Neural cell (in vitro differentiated cells): Measurements from ENCODE around the gene LRCH1. TPM values are rescaled to one million over a fixed set of nuclear protein-coding genes. Genes with fewer than 3 reads are reported as not detected.
"Not testable (repeated sequence)": the region's sequence is repeated elsewhere in the genome, so short reads cannot be mapped to it uniquely, and the experiment has no call there.

Experiments
- H2AFZ ChIP-seq: fragments of 200-600, 300-800 bp; sonication (generic), shearing (Covaris generic); 2 replicates; pipeline ENCODE4 v1.6.0; 2014; ENCODE audit warnings: low read depth, mild to moderate bottlenecking, antibody characterized with exemption, low read length, moderate library complexity
- H3F3A ChIP-seq: fragments of 200-600 bp; shearing (Covaris generic); 2 replicates; pipeline ENCODE4 v1.6.1; 2016; ENCODE audit warnings: mild to moderate bottlenecking, moderate library complexity, mixed read lengths, antibody characterized with exemption, low read length; ENCODE audit not compliant: insufficient read depth, poor library complexity, severe bottlenecking
- H3K27ac ChIP-seq: fragments of 200-600, 300-800 bp; sonication (generic), shearing (Covaris generic); 2 replicates; pipeline ENCODE4 v1.5.1; 2014; ENCODE audit warnings: mild to moderate bottlenecking, low read length, moderate library complexity
- H3K27me3 ChIP-seq: fragments of 300-800, 200-600 bp; sonication (generic), shearing (Covaris generic); 2 replicates; pipeline ENCODE4 v1.6.0; 2014; ENCODE audit warnings: mild to moderate bottlenecking, low read depth, low read length, moderate library complexity; ENCODE audit not compliant: insufficient read depth
- H3K36me3 ChIP-seq: fragments of 300-800, 200-600 bp; sonication (generic), shearing (Covaris generic); 2 replicates; pipeline ENCODE4 v1.5.1; 2014; ENCODE audit warnings: mild to moderate bottlenecking, antibody characterized with exemption, low read length, moderate library complexity; ENCODE audit not compliant: insufficient read depth
- H3K4me2 ChIP-seq: fragments of 300-800, 200-600 bp; sonication (generic), shearing (Covaris generic); 2 replicates; pipeline ENCODE4 v1.6.0; 2014; ENCODE audit warnings: mild to moderate bottlenecking, low read length
- H3K4me3 ChIP-seq: fragments of 300-800, 200-600 bp; sonication (generic), shearing (Covaris generic); 2 replicates; pipeline ENCODE4 v1.5.1; 2014; ENCODE audit warnings: mild to moderate bottlenecking, low read length, moderate library complexity
- H3K79me2 ChIP-seq: fragments of 200-600 bp; shearing (Covaris generic); replicated peaks from 2 replicates; pipeline ENCODE4 v1.6.0; 2014; ENCODE audit warnings: mild to moderate bottlenecking, low read length, moderate library complexity; ENCODE audit not compliant: insufficient read depth
- H3K9ac ChIP-seq: fragments of 300-800, 200-600 bp; sonication (generic), shearing (Covaris generic); 2 replicates; pipeline ENCODE4 v1.6.1; 2016; ENCODE audit warnings: mild to moderate bottlenecking, low read length, mixed read lengths
- H3K9me2 ChIP-seq: fragments of 200-600 bp; shearing (Covaris generic); 2 replicates; pipeline ENCODE4 v1.6.1; 2016; ENCODE audit warnings: mild to moderate bottlenecking, low read length, mixed read lengths; ENCODE audit not compliant: insufficient read depth
- H3K9me3 ChIP-seq: fragments of 200-600, 300-800 bp; sonication (generic), shearing (Covaris generic); 2 replicates; pipeline ENCODE4 v1.6.1; 2016; ENCODE audit warnings: mild to moderate bottlenecking, mixed run types, low read length, moderate library complexity, mixed read lengths
- H4K20me1 ChIP-seq: fragments of 200-600 bp; shearing (Covaris generic); 2 replicates; pipeline ENCODE4 v1.6.1; 2016; ENCODE audit warnings: mild to moderate bottlenecking, mixed run types; ENCODE audit not compliant: insufficient read depth
- CTCF ChIP-seq: fragments of 450-650 bp; IDR thresholded peaks from 2 replicates; pipeline ENCODE4 v1.5.1; 2014; ENCODE audit warnings: antibody characterized with exemption, mild to moderate bottlenecking, moderate library complexity; ENCODE audit not compliant: poor library complexity, severe bottlenecking
- EP300 ChIP-seq: fragments of 450-650 bp; conservative IDR thresholded peaks from 2 replicates; pipeline ENCODE4 v1.6.1; 2014; ENCODE audit warnings: antibody characterized with exemption, mild to moderate bottlenecking, moderate library complexity; ENCODE audit not compliant: poor library complexity, severe bottlenecking
- EZH2 ChIP-seq: fragments of 200-600, 300-800 bp; shearing (Covaris generic), sonication (generic); IDR thresholded peaks from 2 replicates; pipeline ENCODE4 v1.6.1; 2014; ENCODE audit warnings: antibody characterized with exemption, low read length, borderline replicate concordance, mild to moderate bottlenecking; ENCODE audit not compliant: insufficient read depth, poor library complexity, severe bottlenecking
- MXI1 ChIP-seq: fragments of 450-650 bp; conservative IDR thresholded peaks from 2 replicates; pipeline ENCODE4 v1.6.1; 2014; ENCODE audit warnings: antibody characterized with exemption, mild to moderate bottlenecking; ENCODE audit not compliant: poor library complexity, severe bottlenecking
- POLR2AphosphoS5 ChIP-seq: IDR thresholded peaks from 2 replicates; pipeline ENCODE4 v1.6.1; 2012
- RAD21 ChIP-seq: fragments of 450-650 bp; conservative IDR thresholded peaks from 2 replicates; pipeline ENCODE4 v1.6.1; 2014; ENCODE audit warnings: antibody characterized with exemption, mild to moderate bottlenecking, moderate library complexity
- REST ChIP-seq: IDR thresholded peaks from 2 replicates; pipeline ENCODE4 v1.6.1; 2012; ENCODE audit warnings: borderline replicate concordance
- SMC3 ChIP-seq: fragments of 450-650 bp; conservative IDR thresholded peaks from 2 replicates; pipeline ENCODE4 v1.6.1; 2014; ENCODE audit warnings: antibody characterized with exemption, mild to moderate bottlenecking, moderate library complexity; ENCODE audit not compliant: poor library complexity
- TAF1 ChIP-seq: IDR thresholded peaks from 2 replicates; pipeline ENCODE4 v1.6.1; 2012; ENCODE audit warnings: low read depth
- polyA plus RNA-seq: library from polyadenylated mRNA; depleted of rRNA; stranded (reverse); fragments of >200 nt; gene quantifications from 2 replicates; pipeline ENCODE4 v1.2.3, GENCODE V29; 2014

Gene LRCH1
- polyA plus RNA-seq, 1 donor from 2014 or later = 15.4 TPM

- no peaks in the 10 kb centered on the region for H3K9me2 ChIP-seq
- H4K20me1 ChIP-seq = no peaks in the 10 kb centered on the region
- H3K79me2 ChIP-seq = no peaks in the 10 kb centered on the region
- no peak overlapping the region for H2AFZ ChIP-seq
- H3K36me3 ChIP-seq = no peaks in the 10 kb centered on the region
- H3K4me2 ChIP-seq = no peak overlapping the region
- no peaks in the 10 kb centered on the region for H3K27me3 ChIP-seq
- no peak overlapping the region for H3K27ac ChIP-seq
- TF ChIP-seq CTCF (no peak), RAD21 (no peak), SMC3 (no peak), POLR2AphosphoS5 (no peak), EZH2 (no peak), MXI1 (no peak), REST (no peak), TAF1 (no peak), EP300 (no peak)
- no peak overlapping the region for H3K9ac ChIP-seq
- no peaks in the 10 kb centered on the region for H3K9me3 ChIP-seq
- no peaks in the 10 kb centered on the region for H3F3A ChIP-seq
- H3K4me3 ChIP-seq = no peak overlapping the region
Observed at GRCh38 chr13:46515803-46516202, 37.2 kb upstream of the LRCH1 start.

GRCh38 chr13:46516599-46517338 is 36.2 kb upstream of the LRCH1 start:
- no peak for TF ChIP-seq POLR2AphosphoS5
- no peak for TF ChIP-seq EP300
- TF ChIP-seq SMC3 = no peak
- no peak for TF ChIP-seq CTCF
- TF ChIP-seq MXI1 = no peak
- no peak for TF ChIP-seq RAD21
- no peak for TF ChIP-seq REST
- no peak for TF ChIP-seq EZH2
- no peak for TF ChIP-seq TAF1
- Histone ChIP-seq H3F3A (no peaks in the 10 kb centered on the region), H3K27ac (no peak overlapping the region), H4K20me1 (no peaks in the 10 kb centered on the region), H3K9me2 (no peaks in the 10 kb centered on the region), H2AFZ (no peak overlapping the region), H3K9ac (no peak overlapping the region), H3K79me2 (no peaks in the 10 kb centered on the region), H3K4me3 (no peak overlapping the region), H3K36me3 (no peaks in the 10 kb centered on the region), H3K4me2 (no peak overlapping the region), H3K9me3 (no peaks in the 10 kb centered on the region), H3K27me3 (no peaks in the 10 kb centered on the region)

- not testable (repeated sequence) for H3K4me2 ChIP-seq, H3K27ac ChIP-seq, H3K4me3 ChIP-seq, H3K9ac ChIP-seq, H3K79me2 ChIP-seq, H3F3A ChIP-seq, H2AFZ ChIP-seq, H4K20me1 ChIP-seq, H3K27me3 ChIP-seq, H3K9me2 ChIP-seq, H3K9me3 ChIP-seq, H3K36me3 ChIP-seq
Observed at GRCh38 chr13:46517748-46518147, 35.2 kb upstream of the LRCH1 start.
